ENCODE data around the gene CORO2A.

Gene CORO2A

GRCh38 chr9:98168941-98169488 lies 23.4 kb downstream of the CORO2A start:
- peak in 1 of 2 experiments; percentile 54 for DNase-seq

- no peak for DNase-seq
Measured at GRCh38 chr9:98168153-98168780, 24.2 kb downstream of the CORO2A start.

- DNase-seq, result no peak
Measured at GRCh38 chr9:98164912-98165311, 27.5 kb downstream of the CORO2A start.

GRCh38 chr9:98162613-98163012 lies 29.8 kb downstream of the CORO2A start:
- no peak for DNase-seq

- DNase-seq, result no peak
Measured at GRCh38 chr9:98161851-98162250, 30.6 kb downstream of the CORO2A start.

- no peak for DNase-seq
Measured at GRCh38 chr9:98159790-98160189, 32.6 kb downstream of the CORO2A start.

- DNase-seq, result no peak
Measured at GRCh38 chr9:98159301-98159700, 33.1 kb downstream of the CORO2A start.

GRCh38 chr9:98158071-98158831 lies 34.2 kb downstream of the CORO2A start:
- DNase-seq, result peak; percentile 89 to 94

- no peak for DNase-seq
Measured at GRCh38 chr9:98157372-98157771, 35.1 kb downstream of the CORO2A start.

GRCh38 chr9:98154678-98155077 lies 37.8 kb downstream of the CORO2A start:
- no peak for DNase-seq

GRCh38 chr9:98152526-98152925 lies 39.9 kb downstream of the CORO2A start:
- DNase-seq, result no peak

GRCh38 chr9:98150721-98151120 lies 41.7 kb downstream of the CORO2A start:
- no peak for DNase-seq

- DNase-seq, result no peak
Measured at GRCh38 chr9:98150164-98150563, 42.3 kb downstream of the CORO2A start.

GRCh38 chr9:98149422-98149821 lies 43.0 kb downstream of the CORO2A start:
- no peak for DNase-seq

GRCh38 chr9:98148486-98148885 lies 44.0 kb downstream of the CORO2A start:
- DNase-seq, result no peak

- DNase-seq, result no peak
Measured at GRCh38 chr9:98147582-98147981, 44.9 kb downstream of the CORO2A start.

GRCh38 chr9:98146101-98146991 lies 46.1 kb downstream of the CORO2A start:
- peak in 1 of 2 experiments; percentile 11 for DNase-seq

- DNase-seq, result no peak
Measured at GRCh38 chr9:98144631-98145030, 47.8 kb downstream of the CORO2A start.

- no peak for DNase-seq
Measured at GRCh38 chr9:98144076-98144475, 48.4 kb downstream of the CORO2A start.

- no peak for DNase-seq
Measured at GRCh38 chr9:98142925-98143481, 49.4 kb downstream of the CORO2A start.

GRCh38 chr9:98142182-98142907 lies 50.1 kb downstream of the CORO2A start:
- no peak for DNase-seq

- DNase-seq, result no peak
Measured at GRCh38 chr9:98140503-98140902, 51.9 kb downstream of the CORO2A start.

Measured in SHP77 (cell line).